Testis (tissue), 2 donors: ENCODE measurements around the gene ITGB1.

Experiments used
- CTCF ChIP-seq, 3 experiments: fragments of 450-650 bp in 2 of 3; fragments of 200-600 bp in 1 of 3; sonication (generic) in 1 of 3; IDR thresholded peaks; one replicate each; pipeline ENCODE4 v1.5.1; 2016 to 2019; ENCODE audit warnings: antibody characterized with exemption in 3 of 3, mild to moderate bottlenecking in 2 of 3, moderate library complexity in 1 of 3
- POLR2A ChIP-seq: fragments of 450-650 bp; IDR thresholded peaks from one replicate; pipeline ENCODE4 v1.6.1; 2017; ENCODE audit warnings: antibody characterized with exemption, mild to moderate bottlenecking, moderate library complexity

GRCh38 chr10:32961343-32961894 lies 3.4 kb upstream of the ITGB1 start:
- TF ChIP-seq CTCF (IDR thresholded peaks at IDR 0.05) (no peak), POLR2A (no peak)
